CD4-positive, alpha-beta T cell treated with Interleukin-4 for 4 hours (primary cell): ENCODE data around the gene GREM2.

Source experiments
- DNase-seq: peaks from one replicate; pipeline ENCODE4 v3.0.0-alpha.2; 2020

Gene GREM2

DNA sequence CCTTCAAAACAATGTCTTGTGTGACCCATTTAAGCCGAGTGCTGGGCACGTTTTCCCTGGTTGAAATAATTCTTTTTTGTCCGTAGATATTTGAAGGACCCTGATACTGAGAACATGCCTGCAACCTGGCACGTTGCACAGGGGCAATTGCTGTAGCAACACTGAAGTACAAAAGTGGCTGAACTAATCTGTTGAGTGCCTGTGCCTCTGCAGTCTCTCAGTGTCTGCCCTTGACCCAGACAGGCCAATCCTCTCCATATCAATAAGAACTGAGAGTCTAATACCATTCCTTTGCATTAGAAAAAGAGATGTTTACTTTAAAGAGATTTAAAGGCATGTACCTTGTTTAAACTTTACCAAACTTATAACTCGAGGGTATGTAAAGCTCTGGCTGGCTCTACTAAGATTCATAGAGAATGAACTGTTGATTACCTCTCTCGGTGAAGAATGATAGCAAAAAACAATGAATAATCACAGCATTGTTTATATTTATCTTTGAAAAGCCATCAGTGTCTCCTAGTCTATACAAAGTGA lies 2.4 kb downstream of the GREM2 start:
- no peak for DNase-seq

- DNase-seq: peak; percentile 14
Observed at GRCh38 chr1:240608707-240609106, 3.2 kb downstream of the GREM2 start.

DNA sequence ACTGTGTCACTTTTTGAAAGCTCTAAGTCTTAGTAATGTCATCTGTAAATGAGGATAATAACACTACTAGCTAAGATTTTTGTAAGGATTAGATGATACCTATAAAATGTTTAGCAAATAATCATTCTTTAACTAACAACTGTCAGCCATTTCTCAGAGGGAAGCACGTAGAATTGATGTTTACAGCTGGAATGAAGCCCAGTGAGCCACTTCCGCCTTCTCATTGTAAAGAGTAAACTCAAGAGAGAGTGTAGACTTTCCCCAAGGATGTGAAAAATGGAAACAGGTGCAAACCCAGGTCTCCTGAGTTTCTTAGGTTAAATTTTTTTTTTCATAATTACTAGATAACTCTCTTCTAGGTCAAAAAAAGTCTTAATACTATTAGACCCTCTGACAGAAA lies 4.9 kb downstream of the GREM2 start:
- DNase-seq: no peak

- no peak for DNase-seq
Observed at GRCh38 chr1:240602189-240602588, 9.8 kb downstream of the GREM2 start.

DNA sequence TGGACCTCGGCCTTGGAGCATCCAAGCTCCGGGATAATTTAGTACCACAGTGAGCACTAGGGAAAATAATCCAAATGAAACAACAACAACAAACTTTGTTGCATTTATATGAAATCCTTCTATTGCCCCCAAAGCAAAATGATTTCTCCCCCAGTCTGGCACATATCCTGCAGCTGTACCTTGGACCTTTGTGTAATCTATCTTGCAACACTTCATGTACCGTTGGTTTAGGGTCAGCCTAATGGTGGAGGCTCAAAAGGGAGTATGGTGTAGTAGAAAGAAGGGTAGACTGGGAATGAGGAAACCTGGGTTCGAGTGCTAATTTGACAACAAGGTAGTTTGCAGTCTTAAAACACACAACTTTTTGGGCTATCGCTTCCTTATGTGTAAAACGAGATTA lies 12.1 kb downstream of the GREM2 start:
- DNase-seq: no peak

DNA sequence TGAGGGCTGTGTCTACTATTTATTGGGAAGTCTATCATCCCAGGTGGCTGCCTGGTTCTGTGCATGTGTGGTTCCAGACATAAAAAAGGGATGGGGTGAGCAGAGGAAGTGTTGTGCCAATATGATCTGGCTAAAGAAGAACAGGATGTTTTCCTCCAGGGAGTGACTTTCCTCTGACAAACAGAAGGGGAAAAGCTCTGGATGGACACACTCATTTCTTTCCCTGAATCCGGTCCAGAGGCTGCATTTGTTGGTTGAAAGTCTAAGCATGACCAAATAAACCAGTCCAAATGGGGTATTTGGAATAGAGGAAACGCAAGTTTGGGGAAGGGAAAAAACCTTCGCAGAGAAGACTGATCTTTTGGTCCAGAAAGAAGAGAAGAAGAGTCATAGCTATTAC lies 12.7 kb downstream of the GREM2 start:
- no peak for DNase-seq

- DNase-seq: no peak
Observed at GRCh38 chr1:240598216-240599001, 13.5 kb downstream of the GREM2 start.

- DNase-seq: no peak
Observed at GRCh38 chr1:240597153-240597745, 14.7 kb downstream of the GREM2 start.

DNA sequence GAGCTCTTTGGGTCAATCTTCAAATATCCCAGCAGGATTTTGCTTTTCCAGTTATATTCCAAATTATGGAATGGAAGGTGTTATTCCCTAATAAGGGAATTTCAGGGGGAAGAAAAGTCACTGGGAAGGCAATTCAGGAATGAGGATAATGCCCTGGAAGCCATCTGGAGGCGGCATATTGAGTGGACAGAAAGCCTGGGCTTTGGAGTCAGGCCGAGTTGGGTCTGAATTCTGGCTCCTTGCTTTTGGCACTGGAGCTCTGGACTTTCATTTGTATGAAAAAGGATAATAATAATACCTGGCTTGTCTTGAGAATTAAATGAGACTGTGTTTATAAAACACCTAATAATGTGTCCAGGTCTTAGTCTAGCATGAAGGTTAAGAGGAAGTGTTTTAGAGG lies 16.5 kb downstream of the GREM2 start:
- no peak for DNase-seq

DNA sequence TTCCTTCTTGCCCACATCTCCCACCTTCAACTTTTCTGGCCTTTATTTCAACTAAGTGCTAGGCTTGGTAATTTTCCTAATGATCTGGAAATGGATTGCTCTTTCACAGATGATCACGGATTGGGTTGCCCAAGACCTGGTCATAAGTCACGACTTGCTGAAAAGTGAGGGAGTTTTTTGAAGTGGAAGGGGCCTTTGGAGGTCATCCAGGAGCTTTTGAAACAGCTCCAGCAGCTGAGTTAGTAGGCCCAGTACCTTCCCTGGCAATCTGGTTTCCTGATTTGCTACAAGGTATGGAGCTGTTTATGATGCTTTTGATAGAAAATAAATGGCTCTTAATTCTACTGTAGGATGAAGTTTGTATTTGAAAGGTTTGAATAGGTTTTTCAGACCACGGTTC lies 20.4 kb downstream of the GREM2 start:
- DNase-seq: no peak

DNA sequence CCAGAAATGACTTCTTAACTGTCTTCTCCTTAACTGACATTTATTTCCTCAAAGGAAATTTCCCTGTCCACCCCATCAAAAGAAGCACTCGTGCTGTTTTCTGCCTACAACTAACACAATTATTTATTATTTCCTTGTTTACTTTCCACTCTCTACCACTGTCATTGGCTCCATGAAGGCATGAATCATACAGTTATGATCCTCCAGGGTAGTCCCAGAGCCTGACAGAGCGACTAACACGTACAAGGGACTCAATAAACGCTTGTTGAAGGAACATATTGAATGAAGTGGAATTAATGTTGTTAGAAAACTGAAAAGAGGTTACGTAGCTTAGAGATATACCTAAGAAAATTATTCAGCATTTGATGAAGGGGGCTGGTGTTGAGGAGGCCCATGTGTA lies 20.9 kb downstream of the GREM2 start:
- no peak for DNase-seq

DNA sequence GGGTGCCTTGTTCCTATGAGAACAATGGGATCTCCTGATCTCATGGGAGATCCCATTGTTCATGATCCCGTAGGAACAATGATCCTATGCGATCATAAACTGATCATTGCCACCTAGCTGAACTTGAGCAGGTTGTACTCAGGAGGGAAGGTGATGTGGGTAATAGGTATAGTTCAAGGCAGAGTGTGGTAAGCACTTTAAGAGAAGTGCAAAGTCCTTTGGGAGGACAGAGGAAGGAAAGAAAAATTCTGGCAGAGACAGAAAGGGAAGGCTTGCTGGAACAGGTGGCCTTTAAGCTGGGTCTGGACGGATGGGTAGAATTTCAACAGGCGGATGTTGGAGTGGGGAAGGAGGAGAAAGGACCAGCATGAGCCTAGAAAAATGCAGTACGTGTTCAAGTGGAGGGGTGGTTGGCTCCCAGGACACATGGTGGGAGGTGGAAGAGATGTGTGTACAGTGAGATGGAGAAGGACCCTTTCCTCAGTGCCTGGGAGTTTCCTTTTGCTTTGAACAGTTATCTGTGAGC lies 22.3 kb downstream of the GREM2 start:
- no peak for DNase-seq

- DNase-seq: no peak
Observed at GRCh38 chr1:240586006-240586405, 25.9 kb downstream of the GREM2 start.

- no peak for DNase-seq
Observed at GRCh38 chr1:240582953-240583352, 29.0 kb downstream of the GREM2 start.

GRCh38 chr1:240579511-240579910 lies 32.4 kb downstream of the GREM2 start:
- DNase-seq: no peak

- DNase-seq: no peak
Observed at GRCh38 chr1:240577095-240577494, 34.9 kb downstream of the GREM2 start.

GRCh38 chr1:240575981-240576662 lies 35.8 kb downstream of the GREM2 start:
- peak; percentile 67 for DNase-seq

GRCh38 chr1:240572328-240572727 lies 39.6 kb downstream of the GREM2 start:
- DNase-seq: no peak

DNA sequence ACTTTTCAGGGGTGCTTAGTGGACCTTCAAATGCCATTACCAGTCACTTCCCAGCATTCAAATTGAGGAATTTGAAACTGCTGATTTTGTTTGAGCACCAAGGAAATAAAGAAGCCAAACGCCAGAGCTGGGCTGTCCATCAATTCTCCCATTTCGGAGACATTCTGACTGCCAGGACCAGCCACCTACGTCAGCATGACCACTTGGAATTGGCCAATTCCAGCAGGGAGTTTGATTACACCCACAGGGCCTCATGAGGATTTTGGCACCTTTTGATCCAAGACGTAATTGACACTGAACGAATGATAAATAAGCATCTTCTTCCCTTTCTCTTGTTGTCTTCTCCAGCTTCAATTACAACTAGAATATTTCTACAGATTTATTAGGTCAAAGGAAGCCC lies 40.2 kb downstream of the GREM2 start:
- no peak for DNase-seq

- no peak for DNase-seq
Observed at GRCh38 chr1:240567066-240567465, 44.9 kb downstream of the GREM2 start.

- DNase-seq: no peak
Observed at GRCh38 chr1:240562779-240563178, 49.2 kb downstream of the GREM2 start.

DNA sequence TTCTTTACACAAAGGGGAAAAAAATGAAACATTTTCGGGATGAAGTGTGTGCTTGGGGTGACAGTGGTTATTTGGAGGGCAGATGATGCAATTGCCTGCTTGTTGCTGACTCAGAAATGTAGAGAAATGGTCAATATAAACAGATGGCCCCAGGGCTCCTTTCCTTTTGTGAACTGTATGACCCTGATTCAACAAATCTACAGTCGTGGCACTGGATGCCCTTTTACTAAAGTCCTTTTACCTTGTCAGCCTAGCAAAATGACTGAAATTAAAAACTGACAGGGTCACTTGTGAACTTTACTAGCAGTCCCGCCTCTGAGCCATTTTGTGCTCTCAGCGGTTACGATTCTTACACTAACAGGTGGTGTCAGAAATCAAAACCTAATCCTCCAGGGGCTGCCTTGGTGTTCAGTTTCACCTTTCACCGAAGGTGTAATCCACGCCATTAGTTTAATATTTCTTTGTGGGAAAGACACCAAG lies 49.8 kb downstream of the GREM2 start:
- no peak for DNase-seq

GRCh38 chr1:240559781-240560180 lies 52.2 kb downstream of the GREM2 start:
- DNase-seq: no peak

DNA sequence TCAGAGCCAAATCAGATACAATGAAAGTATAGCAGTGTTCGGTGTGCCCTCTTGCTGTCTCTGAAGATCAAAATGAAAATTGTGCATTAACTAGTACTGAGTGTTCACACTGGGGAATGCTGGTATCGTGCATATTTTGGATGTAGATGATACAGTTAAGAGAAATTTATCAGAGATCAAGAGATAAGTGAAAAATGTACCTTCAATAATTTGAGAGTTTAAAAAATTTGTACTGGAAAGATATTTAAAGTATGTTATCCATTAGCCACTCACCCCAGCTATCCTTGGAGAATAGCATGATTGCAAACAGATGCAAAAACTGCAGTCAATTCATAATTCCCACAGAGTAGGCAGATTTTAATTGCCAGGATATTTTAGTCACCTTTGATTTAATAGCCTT lies 56.4 kb downstream of the GREM2 start:
- DNase-seq: no peak
